DMS153 treated with DMSO at 0.1 percent for 48 hours (cell line): Measurements from ENCODE around the gene LRIG1.
A peak's percentile ranks its signal among the peaks of the same experiment; 100 is the strongest.

Source experiments
- DNase-seq: peaks from one replicate; lab custom pipeline; 2025; ENCODE audit not compliant: unreplicated experiment; lab: John Stamatoyannopoulos, UW

Gene LRIG1

GRCh38 chr3:66450390-66451022 is 50.3 kb downstream of the LRIG1 start:
- no peak for DNase-seq

DNA sequence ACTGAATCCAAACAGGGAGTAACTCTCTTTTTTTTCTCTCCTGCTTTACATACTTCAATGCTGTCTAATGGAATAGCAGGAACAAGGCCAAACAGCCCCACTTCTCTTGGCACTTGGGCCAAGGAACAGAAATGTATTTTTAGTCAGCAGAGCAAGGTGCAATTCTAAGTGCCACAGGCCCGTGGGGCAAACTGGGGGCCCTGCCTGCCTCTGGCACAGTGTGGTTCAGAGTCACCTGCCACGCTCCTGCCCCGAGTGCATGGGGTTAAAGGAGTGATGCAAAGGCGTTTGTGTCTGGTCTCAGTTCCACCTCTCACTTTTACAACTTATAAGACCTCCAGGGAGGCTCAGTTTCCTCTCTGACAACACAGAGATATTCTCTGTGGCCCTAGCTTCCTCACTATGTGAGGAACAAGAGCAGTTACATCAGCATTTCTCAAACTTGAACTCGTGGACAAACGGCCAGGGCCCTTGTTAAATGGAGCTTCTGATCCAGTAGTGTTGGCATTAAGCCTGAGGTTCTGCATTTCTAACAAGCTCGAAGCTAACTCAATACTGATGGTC is 51.3 kb downstream of the LRIG1 start:
- DNase-seq: no peak

DNA sequence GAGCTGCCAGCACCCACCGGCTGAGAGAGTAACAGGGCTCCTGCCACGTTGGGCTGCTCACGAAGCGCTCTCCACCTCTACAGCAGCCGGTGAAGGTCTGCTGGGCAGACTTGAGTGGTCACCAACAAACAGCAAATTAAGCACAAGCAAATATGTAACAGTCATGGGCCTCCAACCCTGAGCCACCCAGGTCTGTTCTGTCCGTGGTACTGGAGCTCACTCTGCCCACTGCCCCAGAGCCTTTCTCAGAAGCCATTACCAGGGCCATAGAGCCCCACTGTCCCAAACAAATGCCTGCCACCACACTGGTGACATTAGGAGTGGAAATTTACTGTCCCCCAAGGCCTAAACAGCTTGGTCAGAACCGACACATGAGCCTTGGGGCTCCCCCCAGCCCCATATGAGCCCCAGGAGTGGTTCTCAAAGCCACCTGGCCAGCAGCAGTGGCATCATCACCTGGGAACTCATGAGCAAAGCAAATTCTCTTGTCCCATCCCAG is 56.6 kb downstream of the LRIG1 start:
- no peak for DNase-seq

- DNase-seq: no peak
These were observed 57.6 kb downstream of the LRIG1 start for GRCh38 chr3:66443118-66443803.

DNA sequence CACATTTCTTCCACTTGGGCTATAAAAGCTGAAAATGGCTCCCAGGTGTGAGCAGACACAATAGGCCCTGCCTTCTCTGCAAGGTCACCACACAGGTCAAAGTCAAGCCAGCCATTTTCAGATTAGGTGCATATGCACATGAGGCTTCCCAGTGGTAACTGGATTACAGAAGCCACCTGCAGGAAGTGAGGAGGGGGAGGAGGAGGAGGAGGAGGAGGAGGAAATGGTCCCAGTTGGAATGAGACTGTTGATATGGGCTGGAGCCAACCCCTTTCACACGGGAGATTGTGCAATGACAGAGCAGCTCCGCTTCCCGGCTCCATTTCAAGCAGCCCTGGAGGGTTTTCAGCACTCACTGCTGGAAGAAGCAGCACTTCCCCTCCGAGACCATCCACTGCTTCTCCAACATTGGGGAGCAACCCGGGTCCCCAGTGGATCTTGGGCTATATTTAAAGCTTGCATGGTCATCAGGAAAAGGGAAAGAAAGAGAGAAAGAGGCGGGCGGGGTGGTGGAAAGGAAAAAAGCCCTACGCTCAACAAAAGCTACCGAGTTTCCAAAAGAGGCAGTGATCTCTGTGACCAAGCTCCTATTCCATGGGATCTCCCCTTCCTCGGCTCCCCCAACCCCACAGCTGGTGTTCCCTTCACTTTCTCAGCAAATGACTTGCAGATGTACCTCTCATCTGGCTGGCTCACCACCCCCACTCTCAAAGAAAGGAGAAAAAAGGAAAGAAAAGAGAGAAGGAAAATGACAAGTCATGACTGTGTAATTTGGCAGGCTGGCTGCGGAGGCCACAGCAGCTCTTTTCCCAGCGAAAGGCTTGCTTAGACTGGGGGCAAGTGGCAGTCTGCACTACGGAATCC is 58.3 kb downstream of the LRIG1 start:
- peak; percentile 28 for DNase-seq

- no peak for DNase-seq
These were observed 59.1 kb downstream of the LRIG1 start for GRCh38 chr3:66441692-66442091.

GRCh38 chr3:66441129-66441528 is 59.7 kb downstream of the LRIG1 start:
- DNase-seq: no peak

DNA sequence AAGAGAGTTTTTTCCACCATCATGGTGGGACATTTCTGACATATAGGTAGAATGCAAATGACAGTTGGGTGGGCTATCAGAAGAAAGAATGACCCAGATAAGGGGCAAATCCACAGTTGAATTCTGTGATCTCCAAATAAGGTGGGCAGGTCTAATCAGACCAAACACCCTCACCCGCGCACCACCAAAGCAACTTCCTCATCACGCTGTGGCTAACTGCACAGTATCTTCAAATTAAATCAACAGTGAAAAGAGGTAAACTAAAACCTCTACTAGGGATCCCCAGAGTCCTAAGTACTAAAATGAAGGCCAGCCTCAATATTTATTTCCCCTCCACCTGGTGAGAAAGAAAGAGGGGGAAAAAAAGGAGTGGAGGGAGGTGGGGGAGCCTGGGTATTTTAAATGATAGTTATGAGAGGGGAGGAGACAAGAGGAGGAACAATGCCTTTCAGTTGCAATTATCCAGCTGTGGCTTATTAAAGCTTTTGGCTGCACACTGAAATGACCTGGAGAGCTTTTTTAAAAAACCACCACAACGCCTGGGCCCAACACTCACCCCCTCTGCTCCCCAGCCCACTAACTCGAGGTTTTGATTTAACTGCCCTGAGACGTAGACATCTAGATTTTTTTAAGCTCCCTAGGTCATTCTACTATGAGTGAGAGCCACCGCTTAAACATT is 61.0 kb downstream of the LRIG1 start:
- DNase-seq: peak; percentile 16

DNA sequence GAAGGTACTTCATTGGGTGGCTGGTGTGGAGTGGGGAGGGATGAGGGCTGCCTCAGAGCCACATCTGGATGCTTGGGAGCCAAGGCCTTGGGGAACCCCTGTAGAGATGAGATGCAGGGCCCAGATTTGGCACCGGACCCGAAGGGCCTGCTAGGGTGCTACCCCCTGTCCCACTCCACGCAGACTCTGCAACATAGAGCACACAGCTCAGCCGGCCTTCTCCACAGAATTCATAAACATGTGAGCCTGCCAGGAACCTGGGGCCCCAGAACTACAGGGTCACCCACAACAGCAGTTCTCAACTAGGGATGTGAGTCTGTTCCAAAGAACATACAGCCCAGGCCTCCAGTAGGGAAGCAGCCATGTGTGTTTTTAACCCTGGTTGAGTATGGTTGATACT is 62.8 kb downstream of the LRIG1 start:
- no peak for DNase-seq

DNA sequence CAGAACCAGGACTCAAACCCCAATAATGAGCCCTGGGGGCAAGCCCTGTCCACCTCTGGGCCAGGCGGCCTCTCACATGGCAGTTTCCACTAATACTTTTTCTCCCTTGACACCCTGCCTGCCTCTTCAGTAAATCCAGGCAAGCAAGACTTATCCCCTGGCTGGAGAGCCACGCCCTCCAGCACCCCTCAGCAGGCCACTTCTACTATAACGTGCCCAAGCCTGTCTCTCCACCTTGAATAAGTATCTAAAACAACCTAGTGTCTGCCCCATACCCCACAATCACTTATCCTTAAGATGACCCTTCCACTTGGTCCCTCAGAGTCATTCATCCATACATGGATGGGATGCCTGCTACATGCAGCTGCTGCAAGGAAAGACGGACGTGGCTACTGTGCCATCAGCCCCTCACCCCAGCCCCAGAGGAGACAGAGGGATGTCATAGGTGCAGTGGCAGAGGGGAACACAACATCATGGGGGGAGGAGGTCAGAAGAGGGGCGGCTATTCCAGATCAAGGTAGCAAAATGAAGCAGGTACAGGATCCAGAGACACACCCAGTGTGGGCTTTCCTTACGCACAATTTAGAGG is 63.4 kb downstream of the LRIG1 start:
- no peak for DNase-seq

DNA sequence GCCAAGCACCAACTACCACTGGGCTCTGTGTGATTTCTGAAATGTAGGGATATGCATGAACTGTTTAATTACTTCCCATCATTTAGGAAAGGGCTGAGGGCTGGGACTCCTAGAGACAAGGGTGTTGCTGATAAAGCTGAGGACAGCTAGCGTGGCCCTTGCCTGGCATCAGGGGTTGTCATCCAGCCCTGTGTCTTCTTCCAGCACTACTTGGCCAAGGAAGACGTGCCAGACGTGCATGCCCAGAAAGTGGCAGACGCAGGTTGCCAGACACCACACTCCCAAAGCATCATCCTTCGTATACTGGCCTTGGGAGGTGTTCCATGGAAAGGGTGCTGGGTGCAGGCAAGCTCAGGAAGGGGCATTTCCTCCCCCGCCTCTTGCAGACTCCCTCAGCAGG is 64.8 kb downstream of the LRIG1 start:
- no peak for DNase-seq

GRCh38 chr3:66434726-66435125 is 66.1 kb downstream of the LRIG1 start:
- DNase-seq: no peak

- DNase-seq: no peak
These were observed 67.4 kb downstream of the LRIG1 start for GRCh38 chr3:66433522-66433782.

DNA sequence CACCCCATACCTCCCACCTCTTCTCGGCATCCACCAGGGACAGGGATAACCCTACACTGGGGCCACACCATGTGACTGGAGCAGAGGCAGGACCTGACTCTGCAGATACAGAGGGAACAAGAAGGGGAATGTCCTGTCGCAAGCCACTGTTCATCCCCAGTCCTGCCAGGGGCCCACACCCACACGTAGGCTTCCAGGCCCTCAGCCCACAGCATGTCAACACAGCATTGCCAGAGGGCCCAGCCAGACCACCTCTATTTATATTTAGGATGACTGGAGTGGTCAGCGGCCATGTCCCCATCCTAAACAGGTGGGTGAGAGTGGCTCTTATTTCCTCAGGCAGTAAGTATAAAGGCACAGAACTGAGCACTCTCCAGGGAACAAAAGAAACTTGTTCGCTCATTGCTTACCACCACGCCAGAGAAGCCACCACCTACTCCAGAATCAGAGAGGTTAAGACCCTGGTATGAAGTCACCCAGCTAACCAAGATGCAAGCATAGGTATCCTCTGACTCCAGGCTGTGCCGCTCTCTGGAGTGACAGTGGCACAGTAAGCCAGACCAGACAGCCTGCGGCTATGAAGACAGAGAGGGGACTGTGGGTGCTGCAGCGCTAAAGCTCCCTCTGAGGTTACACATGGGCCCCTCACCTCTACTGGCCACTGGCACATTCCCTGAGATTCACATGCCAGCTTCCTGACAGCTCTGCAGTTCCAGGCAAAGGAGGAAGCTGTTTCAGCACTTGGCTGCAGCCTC is 67.9 kb downstream of the LRIG1 start:
- DNase-seq: no peak

GRCh38 chr3:66432041-66432766 is 68.6 kb downstream of the LRIG1 start:
- DNase-seq: no peak

DNA sequence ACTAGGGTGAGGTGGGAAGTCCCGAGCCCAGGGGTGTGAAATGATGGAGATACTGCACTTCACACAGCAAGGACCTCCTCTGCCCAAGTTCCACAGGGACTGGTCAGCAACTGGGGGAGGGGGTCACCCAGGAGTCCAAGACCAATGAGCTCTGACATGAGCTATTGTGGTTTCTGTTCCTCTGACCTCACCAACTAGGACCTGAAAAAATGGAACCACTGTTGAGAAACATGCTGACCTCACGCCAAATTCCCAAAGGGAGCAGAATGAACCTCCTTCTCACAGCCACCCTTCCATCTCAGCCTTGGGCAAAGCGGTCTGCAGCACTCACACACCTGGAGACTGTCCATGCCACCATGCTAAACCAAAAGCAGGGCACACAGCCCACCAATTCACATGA is 69.3 kb downstream of the LRIG1 start:
- no peak for DNase-seq

GRCh38 chr3:66430876-66431275 is 69.9 kb downstream of the LRIG1 start:
- no peak for DNase-seq

DNA sequence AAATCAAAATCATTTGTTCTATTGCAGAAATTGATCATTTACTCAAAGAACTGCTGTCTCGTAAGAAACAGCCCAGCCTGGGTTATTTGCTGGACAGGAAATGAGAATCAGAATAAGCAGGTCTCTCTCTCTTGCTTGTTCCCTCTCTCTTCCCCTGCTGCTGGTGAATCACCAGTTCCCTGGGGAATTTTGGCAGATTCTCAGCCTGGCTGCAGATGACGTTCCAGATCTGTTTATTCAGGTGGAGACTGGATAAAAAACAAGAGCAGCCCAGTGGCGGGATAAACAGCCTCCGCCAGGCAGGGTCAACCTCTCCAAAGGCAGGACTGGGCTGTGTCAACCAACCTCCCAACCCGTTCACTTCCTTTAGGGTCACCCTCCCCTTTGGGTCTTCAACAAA is 72.1 kb downstream of the LRIG1 start:
- DNase-seq: peak; percentile 42

DNA sequence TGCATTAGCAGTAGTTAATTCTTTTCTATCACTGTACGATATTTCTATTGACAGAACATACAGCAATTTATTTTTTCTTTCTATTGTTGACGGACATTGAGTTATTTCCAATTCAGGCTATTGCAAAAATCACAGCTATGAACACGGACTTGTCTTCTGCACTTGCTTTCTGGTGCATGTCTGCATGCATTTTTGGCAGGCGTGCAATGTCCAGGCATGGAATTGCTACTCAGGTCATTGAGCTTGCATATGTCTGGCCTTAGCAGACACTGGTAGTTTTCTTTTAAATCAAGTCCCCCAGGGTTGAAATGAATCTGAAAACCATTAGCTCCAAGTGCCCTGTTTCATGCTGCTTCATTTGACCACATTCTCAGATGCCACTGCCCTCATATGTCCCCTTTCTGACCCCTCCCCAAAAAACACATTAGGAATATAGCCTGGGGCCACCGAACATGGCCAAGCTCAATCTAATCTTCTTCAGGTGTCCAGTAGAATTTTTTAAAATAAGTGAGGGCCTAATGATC is 72.8 kb downstream of the LRIG1 start:
- DNase-seq: no peak
